SU-DHL-6 (cell line): ENCODE measurements around the gene GPBP1L1.

Source experiments
- EZH2phosphoT487 ChIP-seq: fragments of 200-600 bp; sonication (generic), shearing (Covaris generic); conservative IDR thresholded peaks from 2 replicates; pipeline ENCODE4 v1.6.1; 2018; ENCODE audit warnings: mild to moderate bottlenecking, antibody characterized with exemption, low read length, moderate library complexity, mixed read lengths
- TF ChIP-seq, protein P1 (sequence below): fragments of 200-600 bp; sonication (generic); IDR thresholded peaks from one replicate; pipeline ENCODE4 v1.5.1; 2017; ENCODE audit warnings: antibody characterized with exemption, mild to moderate bottlenecking, low read length, moderate library complexity; ENCODE audit not compliant: insufficient read depth, poor library complexity, severe bottlenecking

DNA sequence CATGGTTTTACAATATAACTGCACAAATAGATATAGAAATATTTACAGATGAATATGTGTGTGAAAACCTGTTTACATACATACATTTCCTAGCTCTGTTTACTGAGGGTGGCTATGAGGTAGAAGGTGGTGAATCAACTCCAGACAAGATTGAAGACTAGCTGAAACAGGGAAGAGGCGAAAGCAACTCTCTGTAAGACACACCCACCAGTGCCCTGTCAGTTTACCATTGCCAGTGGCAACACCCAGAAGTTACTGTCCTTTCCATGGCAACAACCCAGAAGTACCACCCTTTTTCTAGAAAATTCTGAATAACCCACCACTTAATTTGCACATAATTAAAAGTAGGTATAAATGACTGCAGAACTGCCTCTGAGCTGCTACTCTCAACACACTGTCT, 18.3 kb upstream of the GPBP1L1 start:
- TF ChIP-seq, protein P1, sequence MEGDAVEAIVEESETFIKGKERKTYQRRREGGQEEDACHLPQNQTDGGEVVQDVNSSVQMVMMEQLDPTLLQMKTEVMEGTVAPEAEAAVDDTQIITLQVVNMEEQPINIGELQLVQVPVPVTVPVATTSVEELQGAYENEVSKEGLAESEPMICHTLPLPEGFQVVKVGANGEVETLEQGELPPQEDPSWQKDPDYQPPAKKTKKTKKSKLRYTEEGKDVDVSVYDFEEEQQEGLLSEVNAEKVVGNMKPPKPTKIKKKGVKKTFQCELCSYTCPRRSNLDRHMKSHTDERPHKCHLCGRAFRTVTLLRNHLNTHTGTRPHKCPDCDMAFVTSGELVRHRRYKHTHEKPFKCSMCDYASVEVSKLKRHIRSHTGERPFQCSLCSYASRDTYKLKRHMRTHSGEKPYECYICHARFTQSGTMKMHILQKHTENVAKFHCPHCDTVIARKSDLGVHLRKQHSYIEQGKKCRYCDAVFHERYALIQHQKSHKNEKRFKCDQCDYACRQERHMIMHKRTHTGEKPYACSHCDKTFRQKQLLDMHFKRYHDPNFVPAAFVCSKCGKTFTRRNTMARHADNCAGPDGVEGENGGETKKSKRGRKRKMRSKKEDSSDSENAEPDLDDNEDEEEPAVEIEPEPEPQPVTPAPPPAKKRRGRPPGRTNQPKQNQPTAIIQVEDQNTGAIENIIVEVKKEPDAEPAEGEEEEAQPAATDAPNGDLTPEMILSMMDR = no peak
- TF ChIP-seq EZH2phosphoT487 = no peak
